Smooth muscle cell (in vitro differentiated cells): ENCODE measurements around the gene PIP4K2A. TPM values are rescaled to one million over a fixed set of nuclear protein-coding genes. Genes with fewer than 3 reads are reported as not detected.
A peak's percentile ranks its signal among the peaks of the same experiment; 100 is the strongest.

ENCODE experiments used
- DNase-seq: peaks from one replicate; lab custom pipeline; 2025; ENCODE audit not compliant: unreplicated experiment; lab: John Stamatoyannopoulos, UW
- H2AFZ ChIP-seq: fragments of 200-600 bp; sonication (generic); 2 replicates; pipeline ENCODE4 v1.6.0; 2016; ENCODE audit warnings: antibody characterized with exemption, low read depth, mild to moderate bottlenecking
- H3F3A ChIP-seq: fragments of 200-600 bp; sonication (generic); 2 replicates; pipeline ENCODE4 v1.6.0; 2017; ENCODE audit warnings: antibody characterized with exemption, low read depth
- H3K27ac ChIP-seq: fragments of 200-600 bp; sonication (generic); 2 replicates; pipeline ENCODE4 v1.5.1; 2016; ENCODE audit warnings: low read depth, mild to moderate bottlenecking
- H3K27me3 ChIP-seq: fragments of 200-600 bp; sonication (generic); 2 replicates; pipeline ENCODE4 v1.6.1; 2016; ENCODE audit warnings: low read depth, mild to moderate bottlenecking
- H3K36me3 ChIP-seq: fragments of 200-600 bp; sonication (generic); 2 replicates; pipeline ENCODE4 v1.5.1; 2016; ENCODE audit warnings: low read depth
- H3K4me1 ChIP-seq: fragments of 200-600 bp; sonication (generic); 2 replicates; pipeline ENCODE4 v1.5.1; 2016; ENCODE audit warnings: low read depth
- H3K4me2 ChIP-seq: fragments of 200-600 bp; sonication (generic); 2 replicates; pipeline ENCODE4 v1.6.0; 2016; ENCODE audit warnings: mild to moderate bottlenecking
- H3K4me3 ChIP-seq: fragments of 200-600 bp; sonication (generic); 2 replicates; pipeline ENCODE4 v1.5.1; 2016; ENCODE audit warnings: mild to moderate bottlenecking
- H3K79me2 ChIP-seq: fragments of 200-600 bp; sonication (generic); 2 replicates; pipeline ENCODE4 v1.6.0; 2016; ENCODE audit warnings: low read depth, mild to moderate bottlenecking
- H3K9ac ChIP-seq: fragments of 200-600 bp; sonication (generic); 2 replicates; pipeline ENCODE4 v1.6.0; 2016; ENCODE audit warnings: low read depth
- H3K9me3 ChIP-seq: fragments of 200-600 bp; sonication (generic); replicated peaks from 2 replicates; pipeline ENCODE4 v1.5.1; 2016; ENCODE audit warnings: low read depth
- H4K20me1 ChIP-seq: fragments of 200-600 bp; sonication (generic); 2 replicates; pipeline ENCODE4 v1.6.0; 2016; ENCODE audit warnings: low read depth
- CTCF ChIP-seq: fragments of 200-600 bp; sonication (generic); IDR thresholded peaks from 2 replicates; pipeline ENCODE4 v1.5.1; 2017; ENCODE audit warnings: borderline replicate concordance, mild to moderate bottlenecking, antibody characterized with exemption; ENCODE audit not compliant: insufficient read depth, poor library complexity, severe bottlenecking
- WGBS: methylation state at CpG from one replicate; pipeline ENCODE4 v1.1.7; 2016; ENCODE audit warnings: low lambda C conversion rate; 5-methylcytosine and 5-hydroxymethylcytosine counted together
- polyA plus RNA-seq: library from polyadenylated mRNA; unstranded; fragments of >200 nt; fragmentation: Nextera tagmentation; extraction: Ambion mirVana; gene quantifications from 2 replicates; pipeline ENCODE4 v1.2.1, GENCODE V29; 2016
- total RNA-seq: library from RNA; depleted of rRNA; stranded (reverse); fragments of >200 nt; gene quantifications from 2 replicates; pipeline ENCODE4 v1.2.3, GENCODE V29; 2014

PIP4K2A gene
- total and polyA plus RNA-seq, 2 experiments from 2014 or later, result 7.5 to 8.9 TPM

GRCh38 chr10:22631185-22631584 is 83.2 kb downstream of the PIP4K2A start:
- Histone ChIP-seq H3K36me3 (no peaks in the 10 kb centered on the region), H2AFZ (no peak overlapping the region), H3K4me2 (no peak overlapping the region), H3F3A (no peaks in the 10 kb centered on the region), H3K9me3 (no peaks in the 10 kb centered on the region), H3K79me2 (peaks cover 25% of the 10 kb centered on the region), H3K4me3 (no peak overlapping the region), H3K27me3 (no peaks in the 10 kb centered on the region), H4K20me1 (no peaks in the 10 kb centered on the region), H3K9ac (peak overlapping the region; percentile 37), H3K4me1 (peaks cover 16% of the 10 kb centered on the region), H3K27ac (peak overlapping the region; percentile 83)
- TF ChIP-seq CTCF, result no peak
- no peak for DNase-seq
- 89% methylated on average over 3 of the region's 3 CpGs for WGBS

- Histone ChIP-seq H3K4me2 (peak overlapping the region; percentile 3), H3K4me1 (peaks cover 23% of the 10 kb centered on the region), H3K36me3 (no peaks in the 10 kb centered on the region), H3F3A (no peaks in the 10 kb centered on the region), H3K27ac (peak overlapping the region; percentile 83), H3K9me3 (no peaks in the 10 kb centered on the region), H3K79me2 (peaks cover 27% of the 10 kb centered on the region), H3K27me3 (no peaks in the 10 kb centered on the region), H3K9ac (peak overlapping the region; percentile 37), H4K20me1 (no peaks in the 10 kb centered on the region), H2AFZ (no peak overlapping the region), H3K4me3 (no peak overlapping the region)
- no peak for DNase-seq
- 74% methylated on average over 7 of the region's 7 CpGs for WGBS
- no peak for TF ChIP-seq CTCF
These were observed 83.9 kb downstream of the PIP4K2A start for GRCh38 chr10:22630234-22631174.

- peaks cover 29% of the 10 kb centered on the region for H3K4me1 ChIP-seq
These were observed 84.5 kb downstream of the PIP4K2A start for GRCh38 chr10:22629852-22630233.

More at GRCh38 chr10:22629852-22630233, 84.5 kb downstream of the PIP4K2A start:
- H3K27ac ChIP-seq, result peak overlapping the region; percentile 83
- H2AFZ ChIP-seq, result no peak overlapping the region
- H4K20me1 ChIP-seq, result no peaks in the 10 kb centered on the region
- no peak overlapping the region for H3K4me3 ChIP-seq
- 82% methylated on average over 4 of the region's 4 CpGs for WGBS
- no peak for TF ChIP-seq CTCF
- no peaks in the 10 kb centered on the region for H3K9me3 ChIP-seq
- no peaks in the 10 kb centered on the region for H3F3A ChIP-seq
- H3K36me3 ChIP-seq, result no peaks in the 10 kb centered on the region
- no peak overlapping the region for H3K9ac ChIP-seq
- H3K79me2 ChIP-seq, result peaks cover 27% of the 10 kb centered on the region
- H3K4me2 ChIP-seq, result no peak overlapping the region
- no peaks in the 10 kb centered on the region for H3K27me3 ChIP-seq
- no peak for DNase-seq
